ENCODE data around the gene MMP8. TPM values are rescaled to one million over a fixed set of nuclear protein-coding genes. Genes with fewer than 3 reads are reported as not detected.
A peak's percentile ranks its signal among the peaks of the same experiment; 100 is the strongest.
"Not testable (repeated sequence)": the region's sequence is repeated elsewhere in the genome, so short reads cannot be mapped to it uniquely, and the experiment has no call there.

Gene MMP8
- total and polyA plus RNA-seq, 8 donors: 0.05 to 0.15 (median 0.08) TPM; not detected in 5

GRCh38 chr11:102757823-102758549 lies 33.2 kb upstream of the MMP8 start:
- TF ChIP-seq CTCF (IDR thresholded peaks at IDR 0.05): no peak
- H3K9me3 ChIP-seq: no peaks in the 10 kb centered on the region
- 25 to 41% methylated on average over 2 of the region's 2 CpGs for WGBS, 2 donors
- H3K27ac ChIP-seq: peak overlapping the region in 1 of 4 donors; percentile 4
- ATAC-seq: peak in 3 of 4 donors; percentile 15 to 66 (median 46)
- no peak for FAIRE-seq
- no peak for DNase-seq
- no peak overlapping the region for H3K4me3 ChIP-seq
- no peaks in the 10 kb centered on the region for H3K27me3 ChIP-seq
- intact Hi-C loops (cut with DNase I): no loop called here
- no peaks in the 10 kb centered on the region for H3K4me1 ChIP-seq
- no peaks in the 10 kb centered on the region for H3K36me3 ChIP-seq

- no peak for TF ChIP-seq CTCF (IDR thresholded peaks at IDR 0.05)
- Histone ChIP-seq H3K9me3 (no peaks in the 10 kb centered on the region), H3K4me3 (no peak overlapping the region), H3K36me3 (no peaks in the 10 kb centered on the region), H3K4me1 (no peaks in the 10 kb centered on the region), H3K27ac (no peak overlapping the region), H3K27me3 (peaks cover 0 to 4% (median 0%) of the 10 kb centered on the region in 4 donors)
- intact Hi-C loops (cut with DNase I): no loop called here
- no peak for FAIRE-seq
- 77 to 88% methylated on average over 1 of the region's 1 CpG for WGBS, 2 donors
- no peak for ATAC-seq
- no peak for DNase-seq
These were observed 28.5 kb upstream of the MMP8 start for GRCh38 chr11:102753267-102753666.

GRCh38 chr11:102751673-102752072 lies 26.9 kb upstream of the MMP8 start:
- TF ChIP-seq CTCF (IDR thresholded peaks at IDR 0.05): no peak
- FAIRE-seq (no peak), ATAC-seq (no peak), DNase-seq (no peak)
- Histone ChIP-seq H3K27ac (no peak overlapping the region), H3K4me1 (no peaks in the 10 kb centered on the region), H3K4me3 (no peak overlapping the region), H3K36me3 (no peaks in the 10 kb centered on the region), H3K9me3 (no peaks in the 10 kb centered on the region), H3K27me3 (peaks cover 0 to 4% (median 0%) of the 10 kb centered on the region in 4 donors)
- intact Hi-C loops (cut with DNase I): no loop called here

- no peak for ATAC-seq
- Histone ChIP-seq H3K27me3 (peaks cover 0 to 4% (median 0%) of the 10 kb centered on the region in 4 donors), H3K4me3 (no peak overlapping the region), H3K4me1 (no peaks in the 10 kb centered on the region), H3K27ac (no peak overlapping the region), H3K9me3 (no peaks in the 10 kb centered on the region), H3K36me3 (no peaks in the 10 kb centered on the region)
- intact Hi-C loops (cut with DNase I): no loop called here
- TF ChIP-seq CTCF (IDR thresholded peaks at IDR 0.05): no peak
- DNase-seq: no peak
- FAIRE-seq: no peak
These were observed 24.5 kb upstream of the MMP8 start for GRCh38 chr11:102749101-102749722.

- ATAC-seq; DNase-seq; intact Hi-C loops (cut with DNase I): not testable (repeated sequence)
These were observed 22.2 kb upstream of the MMP8 start for GRCh38 chr11:102746746-102747578.

More at GRCh38 chr11:102746746-102747578, 22.2 kb upstream of the MMP8 start:
- WGBS, 2 donors: 63 to 80% methylated on average over 27 to 32 of the region's 32 CpGs
- peak overlapping the region in 1 of 4 donors; percentile 34 for H3K4me3 ChIP-seq
- not testable (repeated sequence) for H3K36me3 ChIP-seq, H3K27ac ChIP-seq, H3K27me3 ChIP-seq, FAIRE-seq, H3K4me1 ChIP-seq, H3K9me3 ChIP-seq

Measured in pancreas (tissue), 10 donors.